Skeletal muscle satellite cell (primary cell): ENCODE measurements around the gene C10orf90.

Source experiments
- H3K27me3 ChIP-seq: 2 replicates; pipeline ENCODE4 v1.7.0; 2013; ENCODE audit warnings: low read length; ENCODE audit not compliant: control insufficient read depth, insufficient read depth
- H3K36me3 ChIP-seq: 2 replicates; pipeline ENCODE4 v1.7.0; 2013; ENCODE audit warnings: mild to moderate bottlenecking, control low read depth, low read length; ENCODE audit not compliant: insufficient read depth
- H3K4me1 ChIP-seq: 2 replicates; pipeline ENCODE4 v1.7.0; 2013; ENCODE audit warnings: low read length; ENCODE audit not compliant: control insufficient read depth, insufficient read depth
- H3K4me2 ChIP-seq: 2 replicates; pipeline ENCODE4 v1.7.0; 2013; ENCODE audit warnings: mild to moderate bottlenecking, low read length
- H3K4me3 ChIP-seq: 2 replicates; pipeline ENCODE4 v1.7.0; 2013; ENCODE audit warnings: low read length
- H3K9ac ChIP-seq: 2 replicates; pipeline ENCODE4 v1.7.0; 2013; ENCODE audit warnings: mild to moderate bottlenecking, low read depth, low read length, moderate library complexity
- H3K9me3 ChIP-seq: replicated peaks from 2 replicates; pipeline ENCODE4 v1.7.0; 2013; ENCODE audit warnings: mild to moderate bottlenecking, control low read depth, low read length

Gene C10orf90

DNA sequence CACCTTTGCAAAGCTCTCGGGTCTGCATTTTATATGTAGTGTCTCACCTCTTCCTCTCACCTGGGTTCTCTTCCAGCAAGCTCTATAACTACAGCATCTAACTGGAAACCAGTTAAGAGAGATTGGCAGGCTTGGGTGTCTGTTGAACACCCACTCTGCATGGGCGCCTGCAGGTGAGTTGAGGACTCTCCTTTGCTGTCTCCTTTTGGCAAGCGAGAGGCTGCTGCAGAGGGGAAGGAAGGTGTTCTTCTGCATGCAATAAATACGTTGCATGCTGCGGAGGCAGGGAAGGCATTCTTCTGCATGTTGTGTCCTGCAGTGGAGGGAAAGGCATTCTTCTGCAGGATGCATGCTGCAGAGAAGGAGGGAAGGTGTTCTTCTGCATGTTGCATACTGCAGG is 200.8 kb downstream of the C10orf90 start:
- H3K4me1 ChIP-seq = no peaks in the 10 kb centered on the region
- H3K4me3 ChIP-seq = no peak overlapping the region

GRCh38 chr10:126468876-126469643 is 201.4 kb downstream of the C10orf90 start:
- Histone ChIP-seq H3K4me3 (no peak overlapping the region), H3K9ac (no peak overlapping the region), H3K36me3 (no peaks in the 10 kb centered on the region), H3K4me2 (no peak overlapping the region), H3K4me1 (no peaks in the 10 kb centered on the region), H3K9me3 (no peaks in the 10 kb centered on the region), H3K27me3 (peaks cover 11% of the 10 kb centered on the region)

More for the DNA sequence above, 200.8 kb downstream of the C10orf90 start:
- Histone ChIP-seq H3K9me3 (no peaks in the 10 kb centered on the region), H3K36me3 (no peaks in the 10 kb centered on the region), H3K4me2 (no peak overlapping the region), H3K27me3 (peaks cover 11% of the 10 kb centered on the region), H3K9ac (no peak overlapping the region)

DNA sequence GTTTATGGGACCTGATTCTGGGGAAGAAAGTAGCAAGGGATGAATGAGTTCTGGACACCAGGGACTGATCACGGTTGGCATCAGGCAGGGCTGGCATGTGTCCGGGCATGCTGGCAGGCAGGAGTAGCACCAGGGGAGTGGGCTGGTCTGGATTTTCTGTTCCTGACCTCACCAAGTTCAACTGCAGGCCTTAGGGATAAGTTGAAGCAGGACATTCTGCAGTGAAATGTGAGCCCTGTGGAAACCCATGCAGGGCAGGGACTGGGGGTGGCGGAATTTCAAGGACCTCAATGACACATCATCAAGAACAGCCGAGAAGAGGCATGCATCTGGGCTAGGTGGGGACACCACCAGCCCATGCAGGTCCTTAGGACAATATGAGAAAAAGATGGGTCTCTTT is 202.0 kb downstream of the C10orf90 start:
- H3K4me3 ChIP-seq = no peak overlapping the region
- H3K4me1 ChIP-seq = no peaks in the 10 kb centered on the region
- H3K36me3 ChIP-seq = no peaks in the 10 kb centered on the region
- no peak overlapping the region for H3K4me2 ChIP-seq
- H3K27me3 ChIP-seq = peaks cover 11% of the 10 kb centered on the region
- no peaks in the 10 kb centered on the region for H3K9me3 ChIP-seq
- H3K9ac ChIP-seq = no peak overlapping the region

DNA sequence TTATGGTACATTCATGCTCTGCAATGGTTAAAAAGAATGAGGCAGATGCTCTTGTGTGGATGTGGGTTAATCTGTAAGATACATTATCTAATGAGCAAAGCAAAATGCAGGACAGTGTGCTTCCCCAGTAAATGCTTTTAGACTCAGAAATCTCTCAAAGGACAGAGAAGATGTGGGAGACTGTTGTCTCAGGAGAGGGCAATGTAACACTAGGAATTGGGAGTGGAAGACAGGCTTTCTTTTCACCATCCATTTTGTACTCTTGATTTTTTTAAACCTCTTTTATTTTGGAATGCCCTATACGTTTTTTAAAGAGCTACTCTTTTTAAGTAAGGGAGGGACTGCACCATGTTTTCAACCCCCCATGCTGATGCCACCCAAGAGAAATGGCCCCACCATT is 204.7 kb downstream of the C10orf90 start:
- no peak overlapping the region for H3K4me3 ChIP-seq
- H3K27me3 ChIP-seq = peaks cover 7% of the 10 kb centered on the region
- H3K9me3 ChIP-seq = no peaks in the 10 kb centered on the region
- peaks cover 3% of the 10 kb centered on the region for H3K4me1 ChIP-seq
- H3K9ac ChIP-seq = no peak overlapping the region
- H3K36me3 ChIP-seq = no peaks in the 10 kb centered on the region
- H3K4me2 ChIP-seq = no peak overlapping the region

DNA sequence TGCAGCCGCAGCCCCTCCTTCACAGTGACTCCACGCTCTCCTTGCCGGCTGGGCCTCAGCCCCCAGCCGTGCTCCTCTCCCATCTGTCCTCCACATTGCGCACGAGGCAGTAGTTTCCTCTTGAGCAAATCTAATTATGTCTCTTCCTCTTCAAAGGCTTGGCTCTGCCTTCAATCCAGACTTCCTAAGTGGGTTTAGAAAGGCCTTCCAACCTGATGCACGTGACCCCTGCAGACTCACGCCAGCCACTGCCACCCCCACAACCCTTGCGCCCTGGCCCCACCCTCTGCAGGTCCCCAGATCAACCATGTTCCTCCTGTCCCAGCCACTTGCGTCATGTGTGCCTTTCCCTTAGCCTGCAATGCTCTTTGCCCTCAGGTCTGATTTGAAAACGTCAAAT is 207.2 kb downstream of the C10orf90 start:
- H3K36me3 ChIP-seq = no peaks in the 10 kb centered on the region

GRCh38 chr10:126461289-126461940 is 209.1 kb downstream of the C10orf90 start:
- Histone ChIP-seq H3K4me3 (no peak overlapping the region), H3K27me3 (no peaks in the 10 kb centered on the region), H3K9ac (no peak overlapping the region), H3K4me1 (peaks cover 31% of the 10 kb centered on the region), H3K36me3 (no peaks in the 10 kb centered on the region), H3K9me3 (no peaks in the 10 kb centered on the region), H3K4me2 (no peak overlapping the region)

More for the DNA sequence above, 207.2 kb downstream of the C10orf90 start:
- Histone ChIP-seq H3K4me3 (no peak overlapping the region), H3K4me1 (peaks cover 27% of the 10 kb centered on the region), H3K9me3 (no peaks in the 10 kb centered on the region), H3K27me3 (no peaks in the 10 kb centered on the region), H3K4me2 (no peak overlapping the region), H3K9ac (no peak overlapping the region)

- H3K4me1 ChIP-seq = peaks cover 31% of the 10 kb centered on the region
- H3K9ac ChIP-seq = peak overlapping the region; percentile 60
- H3K4me2 ChIP-seq = peak overlapping the region; percentile 19
- no peaks in the 10 kb centered on the region for H3K9me3 ChIP-seq
- no peaks in the 10 kb centered on the region for H3K27me3 ChIP-seq
- H3K36me3 ChIP-seq = no peaks in the 10 kb centered on the region
- peak overlapping the region; percentile 21 for H3K4me3 ChIP-seq
Observed at GRCh38 chr10:126459878-126460481, 210.5 kb downstream of the C10orf90 start.

- Histone ChIP-seq H3K4me1 (peaks cover 31% of the 10 kb centered on the region), H3K36me3 (no peaks in the 10 kb centered on the region), H3K9me3 (no peaks in the 10 kb centered on the region), H3K27me3 (no peaks in the 10 kb centered on the region), H3K9ac (peak overlapping the region; percentile 60), H3K4me2 (peak overlapping the region; percentile 41), H3K4me3 (peak overlapping the region; percentile 23)
Observed at GRCh38 chr10:126459032-126459831, 211.3 kb downstream of the C10orf90 start.

GRCh38 chr10:126458466-126458865 is 212.0 kb downstream of the C10orf90 start:
- Histone ChIP-seq H3K4me2 (peak overlapping the region; percentile 41), H3K9me3 (no peaks in the 10 kb centered on the region), H3K9ac (peak overlapping the region; percentile 23), H3K4me3 (no peak overlapping the region), H3K36me3 (no peaks in the 10 kb centered on the region), H3K4me1 (peaks cover 31% of the 10 kb centered on the region), H3K27me3 (no peaks in the 10 kb centered on the region)

- Histone ChIP-seq H3K4me1 (peaks cover 31% of the 10 kb centered on the region), H3K27me3 (no peaks in the 10 kb centered on the region)
Observed at GRCh38 chr10:126456632-126457031, 213.9 kb downstream of the C10orf90 start.

DNA sequence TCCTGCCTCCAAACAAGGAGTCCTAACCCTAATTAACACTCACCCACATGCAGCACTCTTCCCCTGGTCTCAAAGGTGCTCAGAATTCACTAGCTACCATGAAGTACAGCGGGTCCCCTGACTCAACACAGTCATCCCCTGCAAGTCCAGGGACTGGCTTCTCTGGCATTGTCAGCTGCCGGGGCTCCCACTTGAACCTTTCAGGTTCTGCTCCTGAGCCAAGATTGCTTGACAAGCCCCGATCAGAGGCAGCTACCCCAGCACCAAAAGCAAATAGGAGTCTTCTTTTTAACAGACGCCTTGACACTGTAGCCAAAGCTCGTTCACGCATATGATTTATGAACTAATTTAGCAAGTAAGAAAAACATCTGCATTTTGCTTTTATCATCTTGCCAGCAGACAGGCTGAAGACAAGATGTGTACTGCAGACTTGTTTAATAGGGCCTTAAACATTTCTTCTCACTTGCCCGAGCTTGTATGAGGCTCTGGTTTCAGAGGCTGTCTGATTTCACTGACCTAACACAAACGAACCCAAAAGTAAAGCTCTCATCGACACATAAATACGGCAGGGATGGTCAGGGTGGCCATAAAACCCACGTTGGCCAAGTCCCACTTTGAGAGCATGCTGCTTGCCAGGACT is 214.6 kb downstream of the C10orf90 start:
- H3K36me3 ChIP-seq = no peaks in the 10 kb centered on the region
- H3K4me3 ChIP-seq = no peak overlapping the region
- no peak overlapping the region for H3K4me2 ChIP-seq
- H3K4me1 ChIP-seq = peaks cover 29% of the 10 kb centered on the region
- no peak overlapping the region for H3K9ac ChIP-seq
- no peaks in the 10 kb centered on the region for H3K27me3 ChIP-seq
- no peaks in the 10 kb centered on the region for H3K9me3 ChIP-seq

More at GRCh38 chr10:126456632-126457031, 213.9 kb downstream of the C10orf90 start:
- Histone ChIP-seq H3K9ac (no peak overlapping the region), H3K9me3 (no peaks in the 10 kb centered on the region), H3K4me2 (no peak overlapping the region), H3K4me3 (no peak overlapping the region), H3K36me3 (no peaks in the 10 kb centered on the region)
